Measurements from ENCODE around the gene BAIAP2L2. TPM values are rescaled to one million over a fixed set of nuclear protein-coding genes. Genes with fewer than 3 reads are reported as not detected.

The BAIAP2L2 gene
- total and polyA plus RNA-seq, 2 experiments from 2014 or later: 3.9 to 5.6 TPM

DNA sequence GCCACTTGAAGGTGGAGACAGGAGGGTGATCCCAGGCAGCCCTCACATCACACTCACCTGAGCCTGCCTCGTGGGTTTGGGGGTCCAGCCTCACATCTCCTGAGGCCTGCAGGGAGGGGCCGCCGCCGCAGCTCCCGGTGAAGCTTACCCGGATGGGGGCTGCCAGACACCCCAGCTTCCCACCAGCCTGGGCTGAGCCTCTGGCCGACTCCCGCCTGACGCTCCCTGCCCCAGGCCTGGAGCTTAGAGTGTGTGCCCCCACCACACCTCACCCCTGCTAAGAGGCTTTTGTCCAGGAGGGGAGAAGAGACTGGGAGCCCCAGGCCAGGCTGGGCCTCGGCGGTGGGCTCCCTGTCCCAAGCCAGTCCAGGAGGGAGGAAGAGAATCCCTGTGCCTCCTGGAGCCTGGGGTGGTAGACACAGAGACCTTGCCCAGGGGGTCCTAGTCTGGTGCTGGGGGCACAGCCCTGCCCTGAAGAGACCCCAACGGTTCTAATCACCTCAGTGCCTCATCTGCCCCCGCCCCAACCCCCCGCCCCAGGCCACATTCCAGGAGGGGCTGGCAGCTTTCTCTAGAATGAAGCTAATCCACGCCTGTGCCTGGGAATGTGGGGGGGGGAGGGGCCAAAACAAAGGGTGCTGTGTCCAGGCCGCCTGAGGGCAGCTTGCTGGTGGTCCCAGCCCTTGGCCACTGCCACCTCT, 26.4 kb downstream of the BAIAP2L2 start, which contains the start of gene SLC16A8 (continued):
- TF ChIP-seq, protein P1, sequence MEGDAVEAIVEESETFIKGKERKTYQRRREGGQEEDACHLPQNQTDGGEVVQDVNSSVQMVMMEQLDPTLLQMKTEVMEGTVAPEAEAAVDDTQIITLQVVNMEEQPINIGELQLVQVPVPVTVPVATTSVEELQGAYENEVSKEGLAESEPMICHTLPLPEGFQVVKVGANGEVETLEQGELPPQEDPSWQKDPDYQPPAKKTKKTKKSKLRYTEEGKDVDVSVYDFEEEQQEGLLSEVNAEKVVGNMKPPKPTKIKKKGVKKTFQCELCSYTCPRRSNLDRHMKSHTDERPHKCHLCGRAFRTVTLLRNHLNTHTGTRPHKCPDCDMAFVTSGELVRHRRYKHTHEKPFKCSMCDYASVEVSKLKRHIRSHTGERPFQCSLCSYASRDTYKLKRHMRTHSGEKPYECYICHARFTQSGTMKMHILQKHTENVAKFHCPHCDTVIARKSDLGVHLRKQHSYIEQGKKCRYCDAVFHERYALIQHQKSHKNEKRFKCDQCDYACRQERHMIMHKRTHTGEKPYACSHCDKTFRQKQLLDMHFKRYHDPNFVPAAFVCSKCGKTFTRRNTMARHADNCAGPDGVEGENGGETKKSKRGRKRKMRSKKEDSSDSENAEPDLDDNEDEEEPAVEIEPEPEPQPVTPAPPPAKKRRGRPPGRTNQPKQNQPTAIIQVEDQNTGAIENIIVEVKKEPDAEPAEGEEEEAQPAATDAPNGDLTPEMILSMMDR (conservative IDR thresholded peaks at IDR 0.05; ENCODE audit: low read depth in 2 of 2): no peak

- H3F3A ChIP-seq (replicated peaks; ENCODE audit: low read depth): no peaks in the 10 kb centered on the region
- Mint-ChIP-seq H3K27ac (no peak overlapping the region), H3K36me3 (ENCODE audit: low read depth) (no peaks in the 10 kb centered on the region; the same call in 2 of the 3 replicates), H3K27me3 (ENCODE audit: insufficient read depth, low read depth, poor library complexity) (peaks cover 34% of the 10 kb centered on the region), H3K9me3 (no peaks in the 10 kb centered on the region), H3K4me1 (peaks cover 7% of the 10 kb centered on the region; the same call in 2 of the 3 replicates), H3K4me3 (no peak overlapping the region)
- no peaks in the 10 kb centered on the region for H3K79me2 ChIP-seq (replicated peaks; ENCODE audit: insufficient read depth)
- no peaks in the 10 kb centered on the region for H3K9me2 ChIP-seq (ENCODE audit: insufficient read depth)
- no peak overlapping the region for H3K27ac ChIP-seq (ENCODE audit: low read depth)
- DNase-seq (ENCODE audit: low spot score) (no peak), ATAC-seq (no peak)
- no peaks in the 10 kb centered on the region for H3K36me3 ChIP-seq (ENCODE audit: insufficient read depth)
- H3K4me3 ChIP-seq: peak overlapping the region; percentile 51; the same call in 1 of the 2 replicates
- TF ChIP-seq, protein P2, sequence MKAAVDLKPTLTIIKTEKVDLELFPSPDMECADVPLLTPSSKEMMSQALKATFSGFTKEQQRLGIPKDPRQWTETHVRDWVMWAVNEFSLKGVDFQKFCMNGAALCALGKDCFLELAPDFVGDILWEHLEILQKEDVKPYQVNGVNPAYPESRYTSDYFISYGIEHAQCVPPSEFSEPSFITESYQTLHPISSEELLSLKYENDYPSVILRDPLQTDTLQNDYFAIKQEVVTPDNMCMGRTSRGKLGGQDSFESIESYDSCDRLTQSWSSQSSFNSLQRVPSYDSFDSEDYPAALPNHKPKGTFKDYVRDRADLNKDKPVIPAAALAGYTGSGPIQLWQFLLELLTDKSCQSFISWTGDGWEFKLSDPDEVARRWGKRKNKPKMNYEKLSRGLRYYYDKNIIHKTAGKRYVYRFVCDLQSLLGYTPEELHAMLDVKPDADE (IDR thresholded peaks at IDR 0.05): no peak
- TF ChIP-seq, protein P1 (conservative IDR thresholded peaks at IDR 0.05; ENCODE audit: low read depth in 2 of 2): no peak
- TF ChIP-seq, protein P3, sequence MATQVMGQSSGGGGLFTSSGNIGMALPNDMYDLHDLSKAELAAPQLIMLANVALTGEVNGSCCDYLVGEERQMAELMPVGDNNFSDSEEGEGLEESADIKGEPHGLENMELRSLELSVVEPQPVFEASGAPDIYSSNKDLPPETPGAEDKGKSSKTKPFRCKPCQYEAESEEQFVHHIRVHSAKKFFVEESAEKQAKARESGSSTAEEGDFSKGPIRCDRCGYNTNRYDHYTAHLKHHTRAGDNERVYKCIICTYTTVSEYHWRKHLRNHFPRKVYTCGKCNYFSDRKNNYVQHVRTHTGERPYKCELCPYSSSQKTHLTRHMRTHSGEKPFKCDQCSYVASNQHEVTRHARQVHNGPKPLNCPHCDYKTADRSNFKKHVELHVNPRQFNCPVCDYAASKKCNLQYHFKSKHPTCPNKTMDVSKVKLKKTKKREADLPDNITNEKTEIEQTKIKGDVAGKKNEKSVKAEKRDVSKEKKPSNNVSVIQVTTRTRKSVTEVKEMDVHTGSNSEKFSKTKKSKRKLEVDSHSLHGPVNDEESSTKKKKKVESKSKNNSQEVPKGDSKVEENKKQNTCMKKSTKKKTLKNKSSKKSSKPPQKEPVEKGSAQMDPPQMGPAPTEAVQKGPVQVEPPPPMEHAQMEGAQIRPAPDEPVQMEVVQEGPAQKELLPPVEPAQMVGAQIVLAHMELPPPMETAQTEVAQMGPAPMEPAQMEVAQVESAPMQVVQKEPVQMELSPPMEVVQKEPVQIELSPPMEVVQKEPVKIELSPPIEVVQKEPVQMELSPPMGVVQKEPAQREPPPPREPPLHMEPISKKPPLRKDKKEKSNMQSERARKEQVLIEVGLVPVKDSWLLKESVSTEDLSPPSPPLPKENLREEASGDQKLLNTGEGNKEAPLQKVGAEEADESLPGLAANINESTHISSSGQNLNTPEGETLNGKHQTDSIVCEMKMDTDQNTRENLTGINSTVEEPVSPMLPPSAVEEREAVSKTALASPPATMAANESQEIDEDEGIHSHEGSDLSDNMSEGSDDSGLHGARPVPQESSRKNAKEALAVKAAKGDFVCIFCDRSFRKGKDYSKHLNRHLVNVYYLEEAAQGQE (IDR thresholded peaks at IDR 0.05; ENCODE audit: unreplicated experiment): no peak
- TF ChIP-seq STAT1 (IDR thresholded peaks at IDR 0.05; ENCODE audit: unreplicated experiment) (no peak), ZNF114 (CRISPR knock-in tag; IDR thresholded peaks at IDR 0.05) (no peak), EZH2 (IDR thresholded peaks at IDR 0.05; ENCODE audit: low read depth, unreplicated experiment) (no peak)
- H3K27me3 ChIP-seq (ENCODE audit: insufficient read depth): peaks cover 38% of the 10 kb centered on the region
- H4K20me1 ChIP-seq (replicated peaks; ENCODE audit: insufficient read depth): no peaks in the 10 kb centered on the region; the same call in 1 of the 2 replicates
- H2AFZ ChIP-seq: no peak overlapping the region
- peak overlapping the region; percentile 78; the same call in 1 of the 2 replicates for H3K4me2 ChIP-seq
- H3K4me1 ChIP-seq (ENCODE audit: insufficient read depth): peaks cover 25% of the 10 kb centered on the region; the same call in 1 of the 2 replicates
These were observed 27.3 kb downstream of the BAIAP2L2 start for GRCh38 chr22:38082986-38083710.
